Endothelial cell of umbilical vein (primary cell): ENCODE results near the gene TRAPPC12. TPM values are rescaled to one million over a fixed set of nuclear protein-coding genes. Genes with fewer than 3 reads are reported as not detected.

ENCODE experiments used
- BruUV-seq: library from RNA; stranded (reverse); fragments of 400-500 nt; replicated peaks from 2 replicates; lab custom pipeline; 2021; lab: Mats Ljungman, UMichigan
- CTCF ChIA-PET: fragments of 300-600, 350-600 bp; sonication (Branson Sonifier 250); formaldehyde crosslinking; loops from one replicate; lab custom pipeline; 2021; ENCODE audit warnings: antibody characterized with exemption, inconsistent platforms; lab: Charles Lee
- POLR2A ChIA-PET: fragments of 300-600, 350-600 bp; sonication (Branson Sonifier 250); formaldehyde crosslinking; loops from one replicate; lab custom pipeline; 2021; ENCODE audit warnings: antibody characterized with exemption, inconsistent platforms; lab: Charles Lee
- DNase-seq: peaks from one replicate; pipeline ENCODE4 v3.0.0-alpha.2; 2011; ENCODE audit warnings: low read depth, low spot score
- FAIRE-seq: peaks from 2 replicates; lab custom pipeline; 2011; peaks lifted over from hg19 to GRCh38; lab: Jason Lieb, UNC
- H2AFZ ChIP-seq: 2 replicates; pipeline ENCODE4 v1.6.0; 2012; ENCODE audit warnings: low read depth, low read length, control low read depth, inconsistent platforms
- H3K27ac ChIP-seq: 2 replicates; pipeline ENCODE4 v1.5.1; 2011; ENCODE audit warnings: low read depth, mild to moderate bottlenecking, control low read depth, low read length, moderate library complexity; ENCODE audit not compliant: insufficient read depth
- H3K27me3 ChIP-seq, 2 experiments: 2 replicates each; pipeline versions ENCODE4 v1.6.0 to v1.6.1; 2011; ENCODE audit warnings: low read length in 2 of 2, mixed read lengths in 1 of 2; ENCODE audit not compliant: control insufficient read depth in 2 of 2, insufficient read depth in 2 of 2
- H3K36me3 ChIP-seq, 2 experiments: 2 replicates in 1 of 2; 3 replicates in 1 of 2; pipeline ENCODE4 v1.5.1; 2011; ENCODE audit warnings: low read length in 2 of 2, mild to moderate bottlenecking in 1 of 2, moderate library complexity in 1 of 2; ENCODE audit not compliant: control insufficient read depth in 2 of 2, insufficient read depth in 2 of 2; ENCODE audit errors: extremely low read depth in 1 of 2
- H3K4me1 ChIP-seq: 3 replicates; pipeline ENCODE4 v1.5.1; 2011; ENCODE audit warnings: mild to moderate bottlenecking, low read length; ENCODE audit not compliant: control insufficient read depth, insufficient read depth; ENCODE audit errors: extremely low read depth
- H3K4me2 ChIP-seq: 2 replicates; pipeline ENCODE4 v1.6.1; 2011; ENCODE audit warnings: low read length, control low read depth, mixed read lengths; ENCODE audit not compliant: insufficient read depth
- H3K4me3 ChIP-seq, 3 experiments: fragments of 200-600 bp in 1 of 3; sonication (generic), shearing (Covaris generic) in 1 of 3; replicated peaks in 1 of 3; 2 replicates each; pipeline ENCODE4 v1.5.1; 2011 to 2016; ENCODE audit warnings: control low read depth in 3 of 3, low read length in 3 of 3, mild to moderate bottlenecking in 2 of 3, inconsistent platforms in 1 of 3, low read depth in 1 of 3, moderate library complexity in 1 of 3; ENCODE audit not compliant: insufficient read depth in 1 of 3
- H3K79me2 ChIP-seq: 2 replicates; pipeline ENCODE4 v1.6.0; 2012; ENCODE audit warnings: low read length, inconsistent platforms; ENCODE audit not compliant: control insufficient read depth, insufficient read depth
- H3K9ac ChIP-seq: replicated peaks from 2 replicates; pipeline ENCODE3; 2011; ENCODE audit warnings: low read length, control low read depth; ENCODE audit not compliant: insufficient read depth; ENCODE audit errors: extremely low read depth
- H3K9me1 ChIP-seq: replicated peaks from 3 replicates; pipeline ENCODE4 v1.6.0; 2011; ENCODE audit warnings: mild to moderate bottlenecking, low read length; ENCODE audit not compliant: control insufficient read depth, insufficient read depth; ENCODE audit errors: extremely low read depth
- H3K9me3 ChIP-seq: replicated peaks from 2 replicates; pipeline ENCODE4 v1.5.1; 2012; ENCODE audit warnings: low read length, inconsistent platforms; ENCODE audit not compliant: control insufficient read depth, insufficient read depth
- H4K20me1 ChIP-seq: replicated peaks from 2 replicates; pipeline ENCODE3; 2011; ENCODE audit warnings: mild to moderate bottlenecking, low read length; ENCODE audit not compliant: control insufficient read depth, insufficient read depth; ENCODE audit errors: extremely low read depth
- CTCF ChIP-seq, 2 donors: IDR thresholded peaks; 1 replicate in 1 of 2; 2 replicates in 1 of 2; pipeline ENCODE4 v1.5.1; 2011; ENCODE audit warnings: low read length in 2 of 2, mild to moderate bottlenecking in 2 of 2, moderate library complexity in 2 of 2, control low read depth in 1 of 2, inconsistent platforms in 1 of 2, low read depth in 1 of 2; ENCODE audit not compliant: insufficient read depth in 1 of 2; ENCODE audit errors: extremely low read depth in 1 of 2
- EZH2 ChIP-seq: IDR thresholded peaks from 2 replicates; pipeline ENCODE4 v1.6.1; 2012; ENCODE audit warnings: borderline replicate concordance, low read depth, mild to moderate bottlenecking, moderate library complexity, low read length, inconsistent platforms; ENCODE audit not compliant: severe bottlenecking
- FOS ChIP-seq: IDR thresholded peaks from 2 replicates; pipeline ENCODE4 v1.6.1; 2011; ENCODE audit warnings: mild to moderate bottlenecking, low read length, moderate library complexity, borderline replicate concordance; ENCODE audit not compliant: insufficient read depth
- GATA2 ChIP-seq: IDR thresholded peaks from 2 replicates; pipeline ENCODE4 v1.7.0; 2011; ENCODE audit warnings: low read depth, mild to moderate bottlenecking, moderate library complexity, mixed read lengths, low read length; ENCODE audit not compliant: insufficient read length, insufficient read depth
- JUN ChIP-seq: IDR thresholded peaks from 2 replicates; pipeline ENCODE4 v1.6.1; 2011; ENCODE audit warnings: borderline replicate concordance, low read depth; ENCODE audit not compliant: insufficient read length, insufficient read depth
- MAX ChIP-seq: IDR thresholded peaks from 2 replicates; pipeline ENCODE4 v1.6.1; 2011; ENCODE audit not compliant: insufficient read depth, insufficient read length
- MYC ChIP-seq: IDR thresholded peaks from one replicate; pipeline ENCODE4 v1.6.1; 2011; ENCODE audit warnings: mild to moderate bottlenecking, low read depth, low read length
- POLR2A ChIP-seq: IDR thresholded peaks from 2 replicates; pipeline ENCODE4 v1.6.1; 2012; ENCODE audit warnings: low read depth, mild to moderate bottlenecking, control low read depth, low read length
- POLR2AphosphoS5 ChIP-seq: IDR thresholded peaks from 2 replicates; pipeline ENCODE4 v1.6.1; 2012; ENCODE audit warnings: low read depth, mild to moderate bottlenecking, control low read depth, low read length, moderate library complexity; ENCODE audit not compliant: insufficient read depth
- dilution Hi-C: fragments of 300-500 bp; cut with MboI; formaldehyde crosslinking; loops from one replicate; pipeline ENCODE4 v1.15.0; 2019; ENCODE audit warnings: low sequenced_read_pairs; ENCODE audit not compliant: extremely low pct_ligation_motif_present
- intact Hi-C: fragments of 100-400 bp; cut with micrococcal nuclease; formaldehyde crosslinking; loops from one replicate; pipeline ENCODE4 v1.10.0; 2022
- polyA plus RNA-seq, 4 experiments: library from polyadenylated mRNA; depleted of rRNA in 3 of 4; stranded (reverse) in 3 of 4; unstranded in 1 of 4; fragments of >200 nt; gene quantifications; 2 replicates each; pipeline versions ENCODE4 v1.2.1 to v1.2.3, GENCODE V29; 2011 to 2012; ENCODE audit warnings: missing spikeins in 1 of 4
- total RNA-seq: library from RNA; stranded (reverse); gene quantifications from 2 replicates; pipeline ENCODE4 v1.2.3, GENCODE V29; 2021

Gene TRAPPC12
- total and polyA plus RNA-seq, 2 donors (not counting 3 experiments of a cell fraction or from before 2014, with no cell fraction given), result 47.5 to 81.5 TPM

- ChIA-PET CTCF (no interaction called here), POLR2A (no interaction called here)
- dilution Hi-C loops (no loop called here), intact Hi-C loops (no loop called here)
- no peaks in the 10 kb centered on the region for H3K9me1 ChIP-seq
- no peak overlapping the region for H3K9ac ChIP-seq
- peaks cover 6 to 12% of the 10 kb centered on the region in 2 experiments for H3K36me3 ChIP-seq
- H3K4me3 ChIP-seq, result no peak overlapping the region
- no peak overlapping the region for H3K4me2 ChIP-seq
- H2AFZ ChIP-seq, result no peak overlapping the region
- no peak overlapping the region for H3K27ac ChIP-seq
- H3K4me1 ChIP-seq, result peaks cover 9% of the 10 kb centered on the region
- no peaks in the 10 kb centered on the region for H4K20me1 ChIP-seq
- no peaks in the 10 kb centered on the region for H3K79me2 ChIP-seq
- H3K27me3 ChIP-seq, result no peaks in the 10 kb centered on the region
- no peak for FAIRE-seq
- no peaks in the 10 kb centered on the region for H3K9me3 ChIP-seq
- no TSS peak for BruUV-seq
- TF ChIP-seq GATA2, result no peak
- TF ChIP-seq EZH2, result no peak
- TF ChIP-seq CTCF (IDR thresholded peaks at IDR 0.05; ENCODE audit: extremely low read depth in 1 of 2, insufficient read depth in 1 of 2, low read depth in 1 of 2, low read length in 2 of 2), result no peak
- no peak for TF ChIP-seq FOS
- no peak for TF ChIP-seq POLR2AphosphoS5
- TF ChIP-seq JUN, result no peak
- no peak for TF ChIP-seq MAX
- no peak for TF ChIP-seq POLR2A
- no peak for TF ChIP-seq MYC
- DNase-seq, result no peak
These were observed 66.4 kb downstream of the TRAPPC12 start for GRCh38 chr2:3445891-3446290.
